Measurements from ENCODE around the gene ERICH2.

ERICH2 gene

DNA sequence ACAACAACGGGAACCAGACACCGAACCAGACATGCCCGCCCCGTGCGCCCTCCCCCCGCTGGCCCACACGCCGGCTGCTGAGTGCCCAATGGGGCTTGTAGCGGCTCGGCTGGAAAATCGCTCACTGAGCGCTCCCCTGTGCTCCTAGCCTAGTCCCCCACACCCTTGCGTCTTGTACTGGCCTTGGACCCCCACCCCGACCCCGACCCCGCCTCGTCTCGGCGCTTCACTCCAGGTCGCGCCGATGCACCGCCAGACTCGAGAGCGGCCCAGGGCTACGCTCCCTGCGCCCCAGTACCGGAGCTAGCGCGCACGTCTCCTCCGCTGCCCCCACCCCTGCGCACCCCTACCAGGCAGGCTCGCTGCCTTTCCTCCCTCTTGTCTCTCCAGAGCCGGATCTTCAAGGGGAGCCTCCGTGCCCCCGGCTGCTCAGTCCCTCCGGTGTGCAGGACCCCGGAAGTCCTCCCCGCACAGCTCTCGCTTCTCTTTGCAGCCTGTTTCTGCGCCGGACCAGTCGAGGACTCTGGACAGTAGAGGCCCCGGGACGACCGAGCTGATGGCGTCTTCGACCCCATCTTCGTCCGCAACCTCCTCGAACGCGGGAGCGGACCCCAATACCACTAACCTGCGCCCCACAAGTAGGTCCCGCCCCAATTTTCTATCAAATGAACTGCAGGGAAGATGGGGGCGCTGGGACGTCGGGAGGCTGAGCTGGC is 48.0 kb downstream of the ERICH2 start:
- no peak for TF ChIP-seq OSR1 (CRISPR knock-in tag; IDR thresholded peaks at IDR 0.05)
- TF ChIP-seq PPARA (CRISPR knock-in tag; IDR thresholded peaks at IDR 0.05; ENCODE audit: borderline replicate concordance), result no peak
- TF ChIP-seq ARNTL (CRISPR knock-in tag; IDR thresholded peaks at IDR 0.05; ENCODE audit: borderline replicate concordance, low read depth), result no peak
- no peak for TF ChIP-seq ZFP3 (CRISPR knock-in tag; IDR thresholded peaks at IDR 0.05)
- TF ChIP-seq, protein P1, sequence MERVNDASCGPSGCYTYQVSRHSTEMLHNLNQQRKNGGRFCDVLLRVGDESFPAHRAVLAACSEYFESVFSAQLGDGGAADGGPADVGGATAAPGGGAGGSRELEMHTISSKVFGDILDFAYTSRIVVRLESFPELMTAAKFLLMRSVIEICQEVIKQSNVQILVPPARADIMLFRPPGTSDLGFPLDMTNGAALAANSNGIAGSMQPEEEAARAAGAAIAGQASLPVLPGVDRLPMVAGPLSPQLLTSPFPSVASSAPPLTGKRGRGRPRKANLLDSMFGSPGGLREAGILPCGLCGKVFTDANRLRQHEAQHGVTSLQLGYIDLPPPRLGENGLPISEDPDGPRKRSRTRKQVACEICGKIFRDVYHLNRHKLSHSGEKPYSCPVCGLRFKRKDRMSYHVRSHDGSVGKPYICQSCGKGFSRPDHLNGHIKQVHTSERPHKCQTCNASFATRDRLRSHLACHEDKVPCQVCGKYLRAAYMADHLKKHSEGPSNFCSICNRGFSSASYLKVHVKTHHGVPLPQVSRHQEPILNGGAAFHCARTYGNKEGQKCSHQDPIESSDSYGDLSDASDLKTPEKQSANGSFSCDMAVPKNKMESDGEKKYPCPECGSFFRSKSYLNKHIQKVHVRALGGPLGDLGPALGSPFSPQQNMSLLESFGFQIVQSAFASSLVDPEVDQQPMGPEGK (CRISPR knock-in tag; IDR thresholded peaks at IDR 0.05; ENCODE audit: borderline replicate concordance), result no peak
- TF ChIP-seq, protein P2, sequence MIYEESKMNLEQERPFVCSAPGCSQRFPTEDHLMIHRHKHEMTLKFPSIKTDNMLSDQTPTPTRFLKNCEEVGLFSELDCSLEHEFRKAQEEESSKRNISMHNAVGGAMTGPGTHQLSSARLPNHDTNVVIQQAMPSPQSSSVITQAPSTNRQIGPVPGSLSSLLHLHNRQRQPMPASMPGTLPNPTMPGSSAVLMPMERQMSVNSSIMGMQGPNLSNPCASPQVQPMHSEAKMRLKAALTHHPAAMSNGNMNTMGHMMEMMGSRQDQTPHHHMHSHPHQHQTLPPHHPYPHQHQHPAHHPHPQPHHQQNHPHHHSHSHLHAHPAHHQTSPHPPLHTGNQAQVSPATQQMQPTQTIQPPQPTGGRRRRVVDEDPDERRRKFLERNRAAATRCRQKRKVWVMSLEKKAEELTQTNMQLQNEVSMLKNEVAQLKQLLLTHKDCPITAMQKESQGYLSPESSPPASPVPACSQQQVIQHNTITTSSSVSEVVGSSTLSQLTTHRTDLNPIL (CRISPR knock-in tag; IDR thresholded peaks at IDR 0.05; ENCODE audit: low read depth), result no peak
- TF ChIP-seq TOX (CRISPR knock-in tag; IDR thresholded peaks at IDR 0.05; ENCODE audit: borderline replicate concordance), result no peak
- no peak for TF ChIP-seq ZC3H10 (CRISPR knock-in tag; IDR thresholded peaks at IDR 0.05)
- TF ChIP-seq, protein P3, sequence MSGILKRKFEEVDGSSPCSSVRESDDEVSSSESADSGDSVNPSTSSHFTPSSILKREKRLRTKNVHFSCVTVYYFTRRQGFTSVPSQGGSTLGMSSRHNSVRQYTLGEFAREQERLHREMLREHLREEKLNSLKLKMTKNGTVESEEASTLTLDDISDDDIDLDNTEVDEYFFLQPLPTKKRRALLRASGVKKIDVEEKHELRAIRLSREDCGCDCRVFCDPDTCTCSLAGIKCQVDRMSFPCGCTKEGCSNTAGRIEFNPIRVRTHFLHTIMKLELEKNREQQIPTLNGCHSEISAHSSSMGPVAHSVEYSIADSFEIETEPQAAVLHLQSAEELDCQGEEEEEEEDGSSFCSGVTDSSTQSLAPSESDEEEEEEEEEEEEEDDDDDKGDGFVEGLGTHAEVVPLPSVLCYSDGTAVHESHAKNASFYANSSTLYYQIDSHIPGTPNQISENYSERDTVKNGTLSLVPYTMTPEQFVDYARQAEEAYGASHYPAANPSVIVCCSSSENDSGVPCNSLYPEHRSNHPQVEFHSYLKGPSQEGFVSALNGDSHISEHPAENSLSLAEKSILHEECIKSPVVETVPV (CRISPR knock-in tag; IDR thresholded peaks at IDR 0.05), result no peak
- TF ChIP-seq, protein P4, sequence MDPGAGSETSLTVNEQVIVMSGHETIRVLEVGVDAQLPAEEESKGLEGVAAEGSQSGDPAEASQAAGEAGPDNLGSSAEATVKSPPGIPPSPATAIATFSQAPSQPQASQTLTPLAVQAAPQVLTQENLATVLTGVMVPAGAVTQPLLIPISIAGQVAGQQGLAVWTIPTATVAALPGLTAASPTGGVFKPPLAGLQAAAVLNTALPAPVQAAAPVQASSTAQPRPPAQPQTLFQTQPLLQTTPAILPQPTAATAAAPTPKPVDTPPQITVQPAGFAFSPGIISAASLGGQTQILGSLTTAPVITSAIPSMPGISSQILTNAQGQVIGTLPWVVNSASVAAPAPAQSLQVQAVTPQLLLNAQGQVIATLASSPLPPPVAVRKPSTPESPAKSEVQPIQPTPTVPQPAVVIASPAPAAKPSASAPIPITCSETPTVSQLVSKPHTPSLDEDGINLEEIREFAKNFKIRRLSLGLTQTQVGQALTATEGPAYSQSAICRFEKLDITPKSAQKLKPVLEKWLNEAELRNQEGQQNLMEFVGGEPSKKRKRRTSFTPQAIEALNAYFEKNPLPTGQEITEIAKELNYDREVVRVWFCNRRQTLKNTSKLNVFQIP (CRISPR knock-in tag; IDR thresholded peaks at IDR 0.05; ENCODE audit: borderline replicate concordance, low read depth), result no peak
- no peak for TF ChIP-seq ZNF565 (CRISPR knock-in tag; conservative IDR thresholded peaks at IDR 0.05; ENCODE audit: low read depth)
- no peak for ATAC-seq

DNA sequence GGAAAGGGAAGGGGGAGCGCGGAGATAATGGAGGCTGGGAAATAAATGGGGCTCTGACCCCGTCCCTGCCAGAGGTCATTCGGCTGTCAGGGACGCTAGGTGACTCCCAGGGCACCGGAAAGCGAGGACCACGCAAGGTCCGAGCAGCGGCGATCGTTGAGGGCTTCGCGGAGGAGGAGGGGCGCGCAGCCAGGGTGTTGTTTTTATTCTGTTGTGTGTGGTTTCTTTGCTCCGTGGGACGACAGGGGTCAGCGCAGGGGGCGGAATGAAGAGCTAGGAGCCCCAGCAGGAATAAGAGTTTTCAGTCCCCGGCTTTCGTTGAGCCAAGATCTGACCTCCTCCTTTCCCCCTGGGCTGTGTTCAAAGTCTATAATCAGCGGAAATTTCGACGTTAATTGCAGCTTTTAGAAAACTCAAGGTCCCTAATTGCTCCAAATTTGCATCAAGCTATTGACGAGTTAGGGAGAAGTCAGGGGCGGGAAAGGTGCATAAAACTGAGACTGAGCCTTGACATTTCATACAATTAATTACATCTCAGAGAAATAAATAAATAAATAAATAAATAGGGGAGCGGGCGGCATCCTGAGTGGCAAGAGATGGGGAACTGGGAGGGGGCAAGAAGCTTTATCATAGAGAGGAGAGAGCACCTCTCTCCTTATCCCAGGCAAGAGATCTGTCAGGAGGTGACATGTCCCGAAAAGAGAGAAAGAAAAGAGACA is 48.7 kb downstream of the ERICH2 start:
- TF ChIP-seq, protein P2 (CRISPR knock-in tag; IDR thresholded peaks at IDR 0.05; ENCODE audit: low read depth), result no peak
- no peak for TF ChIP-seq ZNF8 (CRISPR knock-in tag; IDR thresholded peaks at IDR 0.05)
- TF ChIP-seq OSR1 (CRISPR knock-in tag; IDR thresholded peaks at IDR 0.05), result no peak
- TF ChIP-seq ZC3H10 (CRISPR knock-in tag; IDR thresholded peaks at IDR 0.05), result no peak
- no peak for TF ChIP-seq TCF4 (CRISPR knock-in tag; IDR thresholded peaks at IDR 0.05; ENCODE audit: borderline replicate concordance)
- no peak for TF ChIP-seq GLIS3 (CRISPR knock-in tag; IDR thresholded peaks at IDR 0.05)
- TF ChIP-seq BACH2 (CRISPR knock-in tag; IDR thresholded peaks at IDR 0.05; ENCODE audit: borderline replicate concordance), result no peak
- no peak for TF ChIP-seq ISL1 (CRISPR knock-in tag; IDR thresholded peaks at IDR 0.05)
- TF ChIP-seq TSHZ2 (CRISPR knock-in tag; IDR thresholded peaks at IDR 0.05), result no peak
- TF ChIP-seq, protein P4 (CRISPR knock-in tag; IDR thresholded peaks at IDR 0.05; ENCODE audit: borderline replicate concordance, low read depth), result no peak
- TF ChIP-seq SNAI2 (CRISPR knock-in tag; IDR thresholded peaks at IDR 0.05), result no peak
- no peak for TF ChIP-seq ZFP3 (CRISPR knock-in tag; IDR thresholded peaks at IDR 0.05)
- TF ChIP-seq RARB (CRISPR knock-in tag; IDR thresholded peaks at IDR 0.05), result no peak
- TF ChIP-seq ARNTL (CRISPR knock-in tag; IDR thresholded peaks at IDR 0.05; ENCODE audit: borderline replicate concordance, low read depth), result no peak
- no peak for ATAC-seq

Data from SK-N-SH treated with all-trans-retinoic acid at 6 μM for 48 hours (cell line).